Liver (tissue), 9 donors: ENCODE results near the gene CYSLTR2. TPM values are rescaled to one million over a fixed set of nuclear protein-coding genes. Genes with fewer than 3 reads are reported as not detected.

Source experiments
- DNase-seq: peaks from one replicate; pipeline ENCODE4 v3.0.0-alpha.2; 2017; ENCODE audit warnings: low spot score
- H3K27ac ChIP-seq, 2 donors: one replicate each; pipeline ENCODE4 v1.7.0; 2013; ENCODE audit warnings: inconsistent platforms in 2 of 2, low read length in 2 of 2, control low read depth in 1 of 2, low read depth in 1 of 2, mild to moderate bottlenecking in 1 of 2
- H3K27me3 ChIP-seq, 4 donors: one replicate each; pipeline versions ENCODE4 v1.6.1 to v1.7.0; 2013; ENCODE audit warnings: low read length in 3 of 4, inconsistent platforms in 1 of 4, mild to moderate bottlenecking in 1 of 4, moderate library complexity in 1 of 4; ENCODE audit not compliant: control insufficient read depth in 4 of 4, insufficient read depth in 4 of 4
- H3K36me3 ChIP-seq, 4 donors: one replicate each; pipeline versions ENCODE4 v1.6.1 to v1.7.0; 2013; ENCODE audit warnings: low read length in 3 of 4, mild to moderate bottlenecking in 3 of 4, low read depth in 1 of 4, moderate library complexity in 1 of 4; ENCODE audit not compliant: control insufficient read depth in 4 of 4, insufficient read depth in 3 of 4
- H3K4me1 ChIP-seq, 4 donors: one replicate each; pipeline versions ENCODE4 v1.6.1 to v1.7.0; 2013; ENCODE audit warnings: low read length in 3 of 4, mild to moderate bottlenecking in 3 of 4, moderate library complexity in 1 of 4; ENCODE audit not compliant: control insufficient read depth in 4 of 4, insufficient read depth in 4 of 4
- H3K4me3 ChIP-seq, 3 donors: one replicate each; pipeline versions ENCODE4 v1.6.1 to v1.7.0; 2013; ENCODE audit warnings: low read length in 3 of 3, control low read depth in 1 of 3, low read depth in 1 of 3, mild to moderate bottlenecking in 1 of 3
- H3K9ac ChIP-seq, 2 donors: one replicate each; pipeline ENCODE4 v1.7.0; 2013; ENCODE audit warnings: low read length in 2 of 2, mild to moderate bottlenecking in 2 of 2, moderate library complexity in 2 of 2, control low read depth in 1 of 2, low read depth in 1 of 2
- H3K9me3 ChIP-seq, 4 donors: one replicate each; pipeline versions ENCODE4 v1.6.1 to v1.7.0; 2013; ENCODE audit warnings: low read length in 3 of 4; ENCODE audit not compliant: control insufficient read depth in 4 of 4
- EGR1 ChIP-seq, 2 donors: IDR thresholded peaks; 2 replicates each; pipeline ENCODE4 v1.6.1; 2016 to 2018; ENCODE audit warnings: antibody characterized with exemption in 2 of 2, low read depth in 2 of 2
- FOXA1 ChIP-seq: IDR thresholded peaks from 2 replicates; pipeline ENCODE4 v1.6.1; 2016; ENCODE audit warnings: antibody characterized with exemption
- FOXA2 ChIP-seq: IDR thresholded peaks from 2 replicates; pipeline ENCODE4 v1.6.1; 2016; ENCODE audit warnings: antibody characterized with exemption
- GABPA ChIP-seq, 2 donors: IDR thresholded peaks in 1 of 2; conservative IDR thresholded peaks in 1 of 2; 2 replicates each; pipeline ENCODE4 v1.6.1; 2016; ENCODE audit warnings: antibody characterized with exemption in 2 of 2, mild to moderate bottlenecking in 1 of 2, moderate library complexity in 1 of 2
- HNF4A ChIP-seq, 2 donors: conservative IDR thresholded peaks; 2 replicates each; pipeline ENCODE4 v1.6.1; 2016; ENCODE audit warnings: antibody characterized with exemption in 2 of 2, mild to moderate bottlenecking in 2 of 2
- HNF4G ChIP-seq: IDR thresholded peaks from 2 replicates; pipeline ENCODE4 v1.6.1; 2016; ENCODE audit warnings: antibody characterized with exemption
- MAX ChIP-seq: IDR thresholded peaks from 2 replicates; pipeline ENCODE4 v1.6.1; 2016; ENCODE audit warnings: antibody characterized with exemption
- NR2F2 ChIP-seq: IDR thresholded peaks from 2 replicates; pipeline ENCODE4 v1.6.1; 2016; ENCODE audit warnings: antibody characterized with exemption
- RAD21 ChIP-seq, 2 donors: IDR thresholded peaks; 2 replicates each; pipeline ENCODE4 v1.6.1; 2016; ENCODE audit warnings: antibody characterized with exemption in 2 of 2, mild to moderate bottlenecking in 2 of 2
- REST ChIP-seq: IDR thresholded peaks from 2 replicates; pipeline ENCODE4 v1.6.1; 2016; ENCODE audit warnings: antibody characterized with exemption, mild to moderate bottlenecking
- RXRA ChIP-seq, 2 donors: IDR thresholded peaks; 2 replicates each; pipeline ENCODE4 v1.6.1; 2017 to 2018; ENCODE audit warnings: antibody characterized with exemption in 2 of 2, mild to moderate bottlenecking in 1 of 2
- SP1 ChIP-seq: IDR thresholded peaks from 2 replicates; pipeline ENCODE4 v1.6.1; 2018; ENCODE audit warnings: antibody characterized with exemption, mild to moderate bottlenecking
- TAF1 ChIP-seq: conservative IDR thresholded peaks from 2 replicates; pipeline ENCODE4 v1.6.1; 2016; ENCODE audit warnings: antibody characterized with exemption, mild to moderate bottlenecking
- YY1 ChIP-seq: IDR thresholded peaks from 2 replicates; pipeline ENCODE4 v1.6.1; 2016; ENCODE audit warnings: antibody characterized with exemption, mild to moderate bottlenecking
- ZBTB33 ChIP-seq: IDR thresholded peaks from 2 replicates; pipeline ENCODE4 v1.6.1; 2016; ENCODE audit warnings: antibody characterized with exemption
- WGBS: extraction: QIAGEN DNeasy Blood & Tissue Kit; methylation state at CpG from one replicate; pipeline ENCODE4 v1.1.7; 2013; 5-methylcytosine and 5-hydroxymethylcytosine counted together
- polyA plus RNA-seq, 2 donors: library from polyadenylated mRNA; stranded (reverse) in 1 of 2; unstranded in 1 of 2; fragments of 200-250 nt in 1 of 2; fragments of >200 nt in 1 of 2; fragmentation: Nextera tagmentation in 1 of 2; extraction: Ambion mirVana in 1 of 2; gene quantifications; one replicate each; pipeline versions ENCODE4 v1.2.1 to v1.2.3, GENCODE V29; 2013 to 2015
- total RNA-seq, 2 donors: library from RNA; depleted of rRNA; stranded (reverse); fragments of >200 nt; gene quantifications; one replicate each; pipeline ENCODE4 v1.2.3, GENCODE V29; 2014
- TF ChIP-seq, protein P1 (sequence below): IDR thresholded peaks from 2 replicates; pipeline ENCODE4 v1.6.1; 2016; ENCODE audit warnings: antibody characterized with exemption
- TF ChIP-seq, protein P2 (sequence below): fragments of 150-350 bp; IDR thresholded peaks from 2 replicates; pipeline ENCODE4 v1.5.1; 2017; ENCODE audit warnings: improper control_type of control experiment, low read depth, low read length; ENCODE audit not compliant: missing input control
- donor health status: healthy.
- donor health status: healthy.
- donor health status: healthy.
- donor health status: healthy.
- donor health status: healthy.

CYSLTR2 gene
- total and polyA plus RNA-seq, 4 donors: 0.07 to 0.37 (median 0.15) TPM

DNA sequence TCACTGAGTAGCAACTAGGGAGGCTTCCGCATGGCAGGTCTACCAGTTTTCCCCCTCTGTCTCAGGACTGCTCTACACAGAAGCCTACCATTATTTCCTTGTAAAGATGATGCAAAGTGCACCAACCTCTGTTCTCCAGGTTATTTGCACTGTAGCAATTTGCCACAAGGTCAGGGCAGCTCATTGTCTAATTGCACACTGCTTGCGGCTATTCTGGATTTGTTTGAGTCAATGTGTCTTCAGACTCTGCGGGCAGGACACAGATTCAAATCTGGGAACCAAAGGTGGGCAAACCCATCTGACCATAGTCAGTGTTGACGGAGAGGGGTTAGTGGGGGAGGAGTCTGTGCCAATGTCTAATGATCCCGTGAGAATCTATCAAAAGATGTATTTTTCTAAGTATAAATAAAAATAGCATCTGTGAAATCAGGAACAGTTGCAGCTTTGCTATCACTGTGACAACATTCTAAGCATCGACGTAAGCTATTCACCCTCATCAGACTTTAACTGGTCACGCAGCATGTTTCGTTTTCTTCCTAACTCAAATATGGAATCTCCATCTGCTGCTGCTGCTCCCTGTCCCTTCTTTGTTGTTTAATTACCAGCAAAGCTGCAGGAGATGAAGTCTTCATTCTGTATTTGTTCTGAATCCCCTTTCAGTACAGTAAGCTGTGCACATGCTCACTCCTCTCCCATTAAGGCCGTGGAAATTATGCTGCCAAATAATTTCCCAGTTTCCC lies 26.4 kb downstream of the CYSLTR2 start:
- TF ChIP-seq NR2F2: no peak
- TF ChIP-seq YY1: no peak
- H3K9ac ChIP-seq: no peak overlapping the region
- DNase-seq: no peak
- no peaks in the 10 kb centered on the region for H3K9me3 ChIP-seq
- H3K27ac ChIP-seq: no peak overlapping the region
- WGBS: 90% methylated on average over 10 of the region's 10 CpGs
- H3K4me1 ChIP-seq: no peaks in the 10 kb centered on the region
- no peak overlapping the region for H3K4me3 ChIP-seq
- no peaks in the 10 kb centered on the region for H3K36me3 ChIP-seq
- no peaks in the 10 kb centered on the region for H3K27me3 ChIP-seq

DNA sequence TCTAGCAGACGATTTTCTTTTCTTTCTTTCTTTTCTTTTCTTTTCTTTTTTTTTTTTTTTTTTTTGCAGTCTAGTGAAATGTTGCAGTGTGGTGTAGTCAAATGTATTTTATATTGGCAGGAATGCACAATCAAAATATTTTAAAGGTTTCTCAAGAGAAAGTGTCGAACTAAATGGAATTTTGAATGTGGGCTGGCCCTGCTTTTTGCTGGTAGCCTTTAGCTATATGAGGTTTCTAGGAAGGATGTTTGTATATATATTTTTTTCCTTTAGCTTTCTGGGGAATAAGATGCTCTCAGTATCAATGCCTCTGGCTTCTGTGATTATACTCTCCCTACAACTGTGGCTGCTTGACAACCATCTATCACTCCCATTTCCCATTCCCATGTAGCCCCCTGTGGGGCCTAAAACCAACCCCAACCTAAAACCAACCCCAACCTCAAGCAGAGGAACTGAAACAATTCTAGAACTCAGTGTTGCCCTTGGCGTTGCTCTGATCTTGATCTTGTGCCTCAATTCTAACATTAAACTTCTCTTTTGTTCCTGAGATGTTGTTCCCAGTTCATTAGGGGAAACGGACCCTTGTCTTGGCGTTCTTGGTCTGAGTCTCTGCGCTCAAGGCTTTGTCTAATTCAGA lies 27.1 kb downstream of the CYSLTR2 start:
- Histone ChIP-seq H3K4me3 (no peak overlapping the region), H3K4me1 (no peaks in the 10 kb centered on the region), H3K9ac (no peak overlapping the region), H3K27ac (no peak overlapping the region), H3K36me3 (no peaks in the 10 kb centered on the region), H3K9me3 (no peaks in the 10 kb centered on the region), H3K27me3 (no peaks in the 10 kb centered on the region)
- no peak for DNase-seq
- no peak for TF ChIP-seq EGR1 (IDR thresholded peaks at IDR 0.05; ENCODE audit: low read depth in 2 of 2)
- no peak for TF ChIP-seq RXRA (IDR thresholded peaks at IDR 0.05)
- no peak for TF ChIP-seq SP1
- no peak for TF ChIP-seq FOXA1
- no peak for TF ChIP-seq ZBTB33
- TF ChIP-seq, protein P1, sequence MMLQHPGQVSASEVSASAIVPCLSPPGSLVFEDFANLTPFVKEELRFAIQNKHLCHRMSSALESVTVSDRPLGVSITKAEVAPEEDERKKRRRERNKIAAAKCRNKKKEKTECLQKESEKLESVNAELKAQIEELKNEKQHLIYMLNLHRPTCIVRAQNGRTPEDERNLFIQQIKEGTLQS: no peak
- TF ChIP-seq REST: no peak
- no peak for TF ChIP-seq FOXA2
- no peak for TF ChIP-seq TAF1
- TF ChIP-seq, protein P2, sequence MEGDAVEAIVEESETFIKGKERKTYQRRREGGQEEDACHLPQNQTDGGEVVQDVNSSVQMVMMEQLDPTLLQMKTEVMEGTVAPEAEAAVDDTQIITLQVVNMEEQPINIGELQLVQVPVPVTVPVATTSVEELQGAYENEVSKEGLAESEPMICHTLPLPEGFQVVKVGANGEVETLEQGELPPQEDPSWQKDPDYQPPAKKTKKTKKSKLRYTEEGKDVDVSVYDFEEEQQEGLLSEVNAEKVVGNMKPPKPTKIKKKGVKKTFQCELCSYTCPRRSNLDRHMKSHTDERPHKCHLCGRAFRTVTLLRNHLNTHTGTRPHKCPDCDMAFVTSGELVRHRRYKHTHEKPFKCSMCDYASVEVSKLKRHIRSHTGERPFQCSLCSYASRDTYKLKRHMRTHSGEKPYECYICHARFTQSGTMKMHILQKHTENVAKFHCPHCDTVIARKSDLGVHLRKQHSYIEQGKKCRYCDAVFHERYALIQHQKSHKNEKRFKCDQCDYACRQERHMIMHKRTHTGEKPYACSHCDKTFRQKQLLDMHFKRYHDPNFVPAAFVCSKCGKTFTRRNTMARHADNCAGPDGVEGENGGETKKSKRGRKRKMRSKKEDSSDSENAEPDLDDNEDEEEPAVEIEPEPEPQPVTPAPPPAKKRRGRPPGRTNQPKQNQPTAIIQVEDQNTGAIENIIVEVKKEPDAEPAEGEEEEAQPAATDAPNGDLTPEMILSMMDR: no peak
- TF ChIP-seq MAX: no peak
- TF ChIP-seq HNF4A (conservative IDR thresholded peaks at IDR 0.05): no peak
- no peak for TF ChIP-seq NR2F2
- no peak for TF ChIP-seq RAD21 (IDR thresholded peaks at IDR 0.05)
- TF ChIP-seq GABPA (IDR thresholded peaks at IDR 0.05 in 1 of 2, conservative IDR thresholded peaks at IDR 0.05 in 1 of 2): no peak
- TF ChIP-seq HNF4G: no peak
- WGBS: 82% methylated on average over 6 of the region's 6 CpGs
